ENCODE results near the gene TTPAL. TPM values are rescaled to one million over a fixed set of nuclear protein-coding genes. Genes with fewer than 3 reads are reported as not detected.

The TTPAL gene
- total RNA-seq (2011; cell fraction: chromatin; rRNA removed; ENCODE audit: low replicate concordance): 10.0 and 15.3 TPM in 2 replicates
- 5.7 and 7.5 TPM in 2 replicates for total RNA-seq (2011; cell fraction: nucleolus; rRNA removed)
- total RNA-seq (2011; cell fraction: nucleoplasm; rRNA removed): 7.3 and 10.5 TPM in 2 replicates
- total RNA-seq (2014; rRNA removed) (1.7 and 2.3 TPM in 2 replicates), total RNA-seq (2014; rRNA removed; fragmentation: Illumina TruSeq; extraction: Trizol) (3.7 and 3.8 TPM in 2 replicates), total RNA-seq (2015; rRNA removed; fragmentation: Illumina TruSeq; extraction: Trizol) (2.8 and 3.4 TPM in 2 replicates), total RNA-seq (2021) (6.6 and 7.0 TPM in 2 replicates), polyA plus RNA-seq (2011; rRNA removed) (1.8 and 1.9 TPM in 2 replicates), polyA plus RNA-seq (2014; fragmentation: Illumina TruSeq; extraction: Trizol) (4.2 and 4.6 TPM in 2 replicates), polyA plus RNA-seq (2014; fragmentation: Nextera tagmentation; extraction: Ambion mirVana) (1 to 10 TPM; 1.1 to 1.5 TPM), polyA plus RNA-seq (2014; rRNA removed) (2.6 and 2.9 TPM in 2 replicates), polyA minus RNA-seq (2011; rRNA and poly(A)+ RNA removed) (2.9 and 3.0 TPM in 2 replicates), Bru-seq, nascent RNA (percentile 64 among the genes with signal in this experiment), BruChase-seq, experiment 1, labeled RNA remaining after a 2-hour chase (percentile 60 among the genes with signal in this experiment), BruChase-seq, experiment 2, labeled RNA remaining after a 6-hour chase (percentile 61 among the genes with signal in this experiment)
- 1.2 and 1.7 TPM in 2 replicates for polyA plus RNA-seq (2011; cell fraction: cytosol; rRNA removed)
- 2.0 and 5.5 TPM in 2 replicates for polyA plus RNA-seq (2011; cell fraction: nucleus; rRNA removed)
- polyA plus RNA-seq (2012): 3.4 and 3.8 TPM in 2 replicates
- 2.0 and 3.1 TPM in 2 replicates for polyA minus RNA-seq (2011; cell fraction: cytosol; rRNA and poly(A)+ RNA removed)
- 1.5 and 2.7 TPM in 2 replicates for polyA minus RNA-seq (2011; cell fraction: nucleus; rRNA and poly(A)+ RNA removed)
- long read RNA-seq, experiment 1, partial matches to known transcripts: 8 of 18 reads
- long read RNA-seq, experiment 1, other reads (novel, unspliced or antisense): 9 of 18 reads
- long read RNA-seq, experiment 2, partial matches to known transcripts: 0 of 5 reads
- long read RNA-seq, experiment 2, other reads (novel, unspliced or antisense): 5 of 5 reads
- long read RNA-seq, experiment 3, full-length matches to known transcripts: 2 of 5 reads
- long read RNA-seq, experiment 3, partial matches to known transcripts: 0 of 5 reads
- long read RNA-seq, experiment 3, other reads (novel, unspliced or antisense): 3 of 5 reads

GRCh38 chr20:44475694-44476560 is at the start of gene TTPAL:
TSS of gene TTPAL (plus strand) at chr20:44475874. CDS start at chr20:44480000, 4,126 bp downstream.
- H2AFZ ChIP-seq (ENCODE audit: low read depth, low read length): peak within 1 kb of the TSS; percentile 87
- ChIA-PET CTCF (ENCODE audit: low intra/inter-chr PET ratio) (interaction anchor here (1.9 kb wide), 1 partner anchor 134 kb away, joined by 14 read pairs; no protein-coding TSS in a partner anchor), POLR2A (interaction anchor here (0.5 to 1.6 kb wide), 6 partner anchors 9 to 203 kb away, joined by 3 to 7 read pairs (median 4); partner anchors contain the start of gene SERINC3)
- H4K20me1 ChIP-seq (replicated peaks; ENCODE audit: control insufficient read depth, insufficient read depth, low read length): no peaks in the 10 kb centered on the region
- intact Hi-C loops (cut with micrococcal nuclease) (loop anchor here (2.0 kb wide), 1 partner anchor 135 kb away; no protein-coding TSS in a partner anchor), in situ Hi-C loops (cut with MboI) (no loop called here)
- peak; percentile 94 to 98 (median 96) for DNase-seq (ENCODE audit: extremely low read depth in 1 of 4, low spot score in 3 of 4)
- no peaks in the 10 kb centered on the region for H3K9me3 ChIP-seq (replicated peaks; ENCODE audit: control insufficient read depth, insufficient read depth, low read depth, low read length)
- under 1% methylated on average over 29 of the region's 55 CpGs for WGBS (ENCODE audit: insufficient coverage, low coverage, missing lambda C conversion rate)
- H3K27me3 ChIP-seq (ENCODE audit: control insufficient read depth in 2 of 2, insufficient read depth in 2 of 2, low read length in 2 of 2): no peaks in the 10 kb centered on the region; a peak in 1 of 5 replicates
- H3K27ac ChIP-seq (ENCODE audit: extremely low read depth, low read depth, low read length): peak within 1 kb of the TSS; percentile 77
- peak within 1 kb of the TSS; percentile 87 for H3K4me2 ChIP-seq (ENCODE audit: insufficient read depth, low read length)
- peak within 1 kb of the TSS; percentile 77 to 94 for H3K9ac ChIP-seq (ENCODE audit: insufficient read depth in 1 of 2, low read depth in 2 of 2, low read length in 2 of 2)
- peak; percentile 98 for ATAC-seq
- peaks cover 7% of the 10 kb centered on the region; the same call in 1 of the 3 replicates for H3K36me3 ChIP-seq (ENCODE audit: control insufficient read depth, insufficient read depth, low read length)
- TSS peak; percentile 69 for BruUV-seq (replicated peaks)
- peaks cover 14% of the 10 kb centered on the region; the same call in 1 of the 3 replicates for H3K79me2 ChIP-seq (ENCODE audit: control insufficient read depth, insufficient read depth, low read length)
- peak within 1 kb of the TSS; percentile 68 for H3K4me3 ChIP-seq
- peaks cover 17 to 22% of the 10 kb centered on the region in 2 experiments; a peak in 4 of 5 replicates for H3K4me1 ChIP-seq (replicated peaks in 1 of 2; ENCODE audit: control insufficient read depth in 2 of 2, insufficient read depth in 2 of 2, low read length in 2 of 2)
- peak; percentile 89 for FAIRE-seq
- no peaks in the 10 kb centered on the region for H3K9me1 ChIP-seq (ENCODE audit: control insufficient read depth, insufficient read depth, low read length)
- TF ChIP-seq CCAR2 (IDR thresholded peaks at IDR 0.05; ENCODE audit: low read depth, low read length) (no peak), ESRRA (IDR thresholded peaks at IDR 0.05; ENCODE audit: borderline replicate concordance, low read depth) (no peak), ELK3 (CRISPR knock-in tag; IDR thresholded peaks at IDR 0.05) (no peak), ARHGAP35 (IDR thresholded peaks at IDR 0.05; ENCODE audit: partially characterized antibody) (no peak), POLR2AphosphoS5 (IDR thresholded peaks at IDR 0.05; ENCODE audit: control insufficient read depth, insufficient read depth, low read depth, low read length) (peak; percentile 76), ZNF133 (CRISPR knock-in tag; IDR thresholded peaks at IDR 0.05) (0 out of 2 replicates have a peak, but pooled peaks have one; percentile 68), MTA3 (IDR thresholded peaks at IDR 0.05; ENCODE audit: borderline replicate concordance) (peak; percentile 73; the same call in 1 of the 2 replicates), SAFB (IDR thresholded peaks at IDR 0.05; ENCODE audit: borderline replicate concordance, low read depth, low read length) (no peak), BACH1 (tag; IDR thresholded peaks at IDR 0.05) (no peak), ZNF143 (CRISPR knock-in tag; IDR thresholded peaks at IDR 0.05) (no peak), FOXK2 (conservative IDR thresholded peaks at IDR 0.05 in 1 of 2, IDR thresholded peaks at IDR 0.05 in 1 of 2; ENCODE audit: low read depth in 2 of 2) (no peak), MECOM (CRISPR knock-in tag; IDR thresholded peaks at IDR 0.05) (no peak), NEUROD1 (IDR thresholded peaks at IDR 0.05; ENCODE audit: borderline replicate concordance, low read depth, low read length, partially characterized antibody) (no peak), ZFP36 (IDR thresholded peaks at IDR 0.05; ENCODE audit: low read depth, low read length, partially characterized antibody) (no peak), ZNF253 (CRISPR knock-in tag; conservative IDR thresholded peaks at IDR 0.05) (no peak), PHTF2 (CRISPR knock-in tag; IDR thresholded peaks at IDR 0.05) (no peak)

Measured in K562 (cell line).